HCT116 (cell line): ENCODE results near the gene ATG16L2. TPM values are rescaled to one million over a fixed set of nuclear protein-coding genes. Genes with fewer than 3 reads are reported as not detected.

Source experiments
- ATAC-seq: fragments of 200-7000 bp; cut with Tn5 transposase; 2 replicates; pipeline ENCODE4 v1.9.1; 2020; ENCODE audit warnings: mild to moderate bottlenecking, moderate library complexity
- BruUV-seq: library from RNA; stranded (reverse); fragments of 400-500 nt; replicated peaks from 2 replicates; lab custom pipeline; 2021; lab: Mats Ljungman, UMichigan
- CTCF ChIA-PET: fragments of 300-600 bp; sonication (Branson Sonifier 250); formaldehyde crosslinking; loops from one replicate; lab custom pipeline; 2021; ENCODE audit warnings: antibody characterized with exemption; lab: Charles Lee
- POLR2A ChIA-PET: fragments of 300-600, 350-600 bp; sonication (Branson Sonifier 250); formaldehyde crosslinking; loops from one replicate; lab custom pipeline; 2021; ENCODE audit warnings: antibody characterized with exemption; lab: Charles Lee
- RAD21 ChIA-PET, 2 experiments: fragments of 300-600 bp; sonication (Branson Sonifier 250); formaldehyde crosslinking; loops; one replicate each; lab custom pipeline; 2023; ENCODE audit warnings: low total read pairs in 2 of 2; ENCODE audit not compliant: uncharacterized antibody in 2 of 2, unreplicated experiment in 2 of 2, low non-redundant PET in 1 of 2; lab: Charles Lee
- DNase-seq: peaks from one replicate; pipeline ENCODE4 v3.0.0-alpha.2; 2010; ENCODE audit warnings: low read depth, low spot score
- H2AFZ ChIP-seq: fragments of 200-600 bp; shearing (Covaris generic), sonication (generic); 2 replicates; pipeline ENCODE4 v1.6.1; 2017; ENCODE audit warnings: low read depth, mixed run types, mixed read lengths, antibody characterized with exemption, low read length; ENCODE audit not compliant: poor library complexity, severe bottlenecking
- H3K27ac ChIP-seq: 2 replicates; pipeline ENCODE4 v1.5.1; 2012; ENCODE audit warnings: low read depth, low read length
- H3K27me3 ChIP-seq: fragments of 200-600 bp; sonication (generic); 2 replicates; pipeline ENCODE4 v1.6.1; 2016; ENCODE audit warnings: mixed run types, low read length, mixed read lengths; ENCODE audit not compliant: insufficient read depth
- H3K36me3 ChIP-seq, 2 experiments: fragments of 200-500 bp in 1 of 2; fragments of 200-600 bp in 1 of 2; sonication (Bioruptor generic) in 1 of 2; sonication (generic) in 1 of 2; 2 replicates each; pipeline versions ENCODE4 v1.5.1 to v1.6.1; 2014 to 2016; ENCODE audit warnings: low read length in 2 of 2, inconsistent platforms in 1 of 2, mixed read lengths in 1 of 2, mixed run types in 1 of 2; ENCODE audit not compliant: insufficient read depth in 2 of 2, control insufficient read depth in 1 of 2
- H3K4me1 ChIP-seq, 2 experiments: fragments of 200-600 bp in 1 of 2; sonication (generic) in 1 of 2; 2 replicates each; pipeline versions ENCODE4 v1.5.1 to v1.6.1; 2012 to 2017; ENCODE audit warnings: low read length in 2 of 2, inconsistent platforms in 1 of 2, mild to moderate bottlenecking in 1 of 2, mixed read lengths in 1 of 2, mixed run types in 1 of 2, moderate library complexity in 1 of 2; ENCODE audit not compliant: insufficient read depth in 2 of 2, control insufficient read depth in 1 of 2
- H3K4me2 ChIP-seq: fragments of 200-600 bp; sonication (generic); 2 replicates; pipeline ENCODE4 v1.6.1; 2017; ENCODE audit warnings: mixed run types, low read length, mixed read lengths
- H3K4me3 ChIP-seq, 2 experiments: fragments of 200-600 bp in 1 of 2; sonication (generic) in 1 of 2; replicated peaks in 1 of 2; 2 replicates each; pipeline ENCODE4 v1.5.1; 2011 to 2016; ENCODE audit warnings: low read length in 2 of 2, control low read depth in 1 of 2, low read depth in 1 of 2, mild to moderate bottlenecking in 1 of 2, mixed read lengths in 1 of 2, mixed run types in 1 of 2
- H3K79me2 ChIP-seq: fragments of 200-600 bp; sonication (generic); 2 replicates; pipeline ENCODE4 v1.6.1; 2017; ENCODE audit warnings: mild to moderate bottlenecking, mixed run types, low read length, moderate library complexity, mixed read lengths; ENCODE audit not compliant: insufficient read depth
- H3K9ac ChIP-seq: fragments of 200-600 bp; sonication (generic); 2 replicates; pipeline ENCODE4 v1.6.1; 2016; ENCODE audit warnings: low read length, mixed read lengths
- H3K9me2 ChIP-seq: fragments of 200-600 bp; sonication (generic), shearing (Covaris generic); 2 replicates; pipeline ENCODE4 v1.6.1; 2017; ENCODE audit warnings: mixed run types, mild to moderate bottlenecking, moderate library complexity; ENCODE audit not compliant: insufficient read depth
- H3K9me3 ChIP-seq, 2 experiments: fragments of 200-500 bp in 1 of 2; fragments of 200-600 bp in 1 of 2; sonication (Bioruptor generic) in 1 of 2; sonication (generic) in 1 of 2; 2 replicates each; pipeline ENCODE4 v1.6.1; 2014 to 2017; ENCODE audit warnings: low read length in 2 of 2, mixed read lengths in 2 of 2, inconsistent platforms in 1 of 2, low read depth in 1 of 2, mild to moderate bottlenecking in 1 of 2, mixed run types in 1 of 2, moderate library complexity in 1 of 2; ENCODE audit not compliant: control insufficient read depth in 1 of 2, insufficient read depth in 1 of 2
- H4K20me1 ChIP-seq: fragments of 200-600 bp; sonication (generic), shearing (Covaris generic); 2 replicates; pipeline ENCODE4 v1.6.1; 2017; ENCODE audit warnings: mixed run types, mild to moderate bottlenecking, moderate library complexity; ENCODE audit not compliant: insufficient read depth
- CBX3 ChIP-seq: IDR thresholded peaks from 2 replicates; pipeline ENCODE4 v1.6.1; 2012; ENCODE audit warnings: low read depth
- ELF1 ChIP-seq: IDR thresholded peaks from 2 replicates; pipeline ENCODE4 v1.6.1; 2012; ENCODE audit warnings: low read depth, borderline replicate concordance
- EZH2 ChIP-seq: fragments of 200-600 bp; sonication (generic); IDR thresholded peaks from 2 replicates; pipeline ENCODE4 v1.6.1; 2017; ENCODE audit warnings: antibody characterized with exemption, mixed run types
- EZH2phosphoT487 ChIP-seq: fragments of 200-600 bp; IDR thresholded peaks from 2 replicates; pipeline ENCODE4 v1.6.1; 2018; ENCODE audit warnings: antibody characterized with exemption, borderline replicate concordance
- FOSL1 ChIP-seq: IDR thresholded peaks from 2 replicates; pipeline ENCODE4 v1.6.1; 2012; ENCODE audit warnings: low read depth
- POLR2A ChIP-seq: IDR thresholded peaks from 2 replicates; pipeline ENCODE4 v1.7.0; 2011; ENCODE audit warnings: borderline replicate concordance; ENCODE audit not compliant: insufficient read depth, insufficient read length; ENCODE audit errors: extremely low read depth
- RAD21 ChIP-seq: IDR thresholded peaks from 2 replicates; pipeline ENCODE4 v1.6.1; 2012; ENCODE audit warnings: low read depth, mild to moderate bottlenecking
- ZFX ChIP-seq: fragments of 450-650 bp; IDR thresholded peaks from 2 replicates; pipeline ENCODE4 v1.6.1; 2017
- intact Hi-C: fragments of 100-400 bp; cut with micrococcal nuclease; formaldehyde crosslinking; loops from 2 replicates; pipeline ENCODE4 v1.10.0; 2022
- total RNA-seq: library from RNA; stranded (reverse); gene quantifications from one replicate; pipeline ENCODE4 v1.2.1, GENCODE V29; 2021; ENCODE audit not compliant: unreplicated experiment
- TF ChIP-seq, protein P1 (sequence below): IDR thresholded peaks from 2 replicates; pipeline ENCODE4 v1.6.1; 2012; ENCODE audit warnings: low read depth
- TF ChIP-seq, protein P2 (sequence below): IDR thresholded peaks from 2 replicates; pipeline ENCODE4 v1.6.1; 2012

Gene ATG16L2
- total RNA-seq, 1 experiment from 2014 or later, result 15.2 TPM

GRCh38 chr11:72769680-72770079 is 44.5 kb upstream of the ATG16L2 start:
- no peak for DNase-seq

More at GRCh38 chr11:72769680-72770079, 44.5 kb upstream of the ATG16L2 start:
- H3K27me3 ChIP-seq, result no peaks in the 10 kb centered on the region
- intact Hi-C loops, result no loop called here
- H3K9me2 ChIP-seq, result no peaks in the 10 kb centered on the region
- H3K9me3 ChIP-seq, result no peaks in the 10 kb centered on the region
- no peak overlapping the region for H2AFZ ChIP-seq
- H3K4me2 ChIP-seq, result no peak overlapping the region
- no peaks in the 10 kb centered on the region for H3K36me3 ChIP-seq
- CTCF ChIA-PET, result no interaction called here
- H3K4me1 ChIP-seq, result no peaks in the 10 kb centered on the region
- no peak overlapping the region for H3K4me3 ChIP-seq
- no peaks in the 10 kb centered on the region for H4K20me1 ChIP-seq
- RAD21 ChIA-PET, result no interaction called here
- H3K79me2 ChIP-seq, result no peaks in the 10 kb centered on the region
- BruUV-seq, result no TSS peak
- no peak overlapping the region for H3K27ac ChIP-seq
- ATAC-seq, result no peak
- H3K9ac ChIP-seq, result no peak overlapping the region
- TF ChIP-seq ELF1 (no peak), EZH2 (no peak), EZH2phosphoT487 (no peak), CBX3 (no peak), RAD21 (no peak), ZFX (no peak), FOSL1 (no peak), POLR2A (no peak)
- TF ChIP-seq, protein P1, sequence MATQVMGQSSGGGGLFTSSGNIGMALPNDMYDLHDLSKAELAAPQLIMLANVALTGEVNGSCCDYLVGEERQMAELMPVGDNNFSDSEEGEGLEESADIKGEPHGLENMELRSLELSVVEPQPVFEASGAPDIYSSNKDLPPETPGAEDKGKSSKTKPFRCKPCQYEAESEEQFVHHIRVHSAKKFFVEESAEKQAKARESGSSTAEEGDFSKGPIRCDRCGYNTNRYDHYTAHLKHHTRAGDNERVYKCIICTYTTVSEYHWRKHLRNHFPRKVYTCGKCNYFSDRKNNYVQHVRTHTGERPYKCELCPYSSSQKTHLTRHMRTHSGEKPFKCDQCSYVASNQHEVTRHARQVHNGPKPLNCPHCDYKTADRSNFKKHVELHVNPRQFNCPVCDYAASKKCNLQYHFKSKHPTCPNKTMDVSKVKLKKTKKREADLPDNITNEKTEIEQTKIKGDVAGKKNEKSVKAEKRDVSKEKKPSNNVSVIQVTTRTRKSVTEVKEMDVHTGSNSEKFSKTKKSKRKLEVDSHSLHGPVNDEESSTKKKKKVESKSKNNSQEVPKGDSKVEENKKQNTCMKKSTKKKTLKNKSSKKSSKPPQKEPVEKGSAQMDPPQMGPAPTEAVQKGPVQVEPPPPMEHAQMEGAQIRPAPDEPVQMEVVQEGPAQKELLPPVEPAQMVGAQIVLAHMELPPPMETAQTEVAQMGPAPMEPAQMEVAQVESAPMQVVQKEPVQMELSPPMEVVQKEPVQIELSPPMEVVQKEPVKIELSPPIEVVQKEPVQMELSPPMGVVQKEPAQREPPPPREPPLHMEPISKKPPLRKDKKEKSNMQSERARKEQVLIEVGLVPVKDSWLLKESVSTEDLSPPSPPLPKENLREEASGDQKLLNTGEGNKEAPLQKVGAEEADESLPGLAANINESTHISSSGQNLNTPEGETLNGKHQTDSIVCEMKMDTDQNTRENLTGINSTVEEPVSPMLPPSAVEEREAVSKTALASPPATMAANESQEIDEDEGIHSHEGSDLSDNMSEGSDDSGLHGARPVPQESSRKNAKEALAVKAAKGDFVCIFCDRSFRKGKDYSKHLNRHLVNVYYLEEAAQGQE, result no peak
- TF ChIP-seq, protein P2, sequence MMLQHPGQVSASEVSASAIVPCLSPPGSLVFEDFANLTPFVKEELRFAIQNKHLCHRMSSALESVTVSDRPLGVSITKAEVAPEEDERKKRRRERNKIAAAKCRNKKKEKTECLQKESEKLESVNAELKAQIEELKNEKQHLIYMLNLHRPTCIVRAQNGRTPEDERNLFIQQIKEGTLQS, result no peak
- POLR2A ChIA-PET, result no interaction called here
